22Rv1 (cell line): ENCODE measurements around the gene SELENOW.

Experiments used
- CTCF ChIP-seq: fragments of 450-650 bp; IDR thresholded peaks from 2 replicates; pipeline ENCODE4 v1.5.1; 2017; ENCODE audit warnings: mild to moderate bottlenecking
- ZFX ChIP-seq: fragments of 450-650 bp; IDR thresholded peaks from 2 replicates; pipeline ENCODE4 v1.6.1; 2017; ENCODE audit warnings: antibody characterized with exemption, borderline replicate concordance

GRCh38 chr19:47758443-47758804 is 20.1 kb upstream of the SELENOW start:
- TF ChIP-seq CTCF (no peak), ZFX (no peak)
